Activated naive CD4-positive, alpha-beta T cell treated with anti-CD3 and anti-CD28 coated beads for 36 hours (primary cell): ENCODE measurements around the gene EVI5. TPM values are rescaled to one million over a fixed set of nuclear protein-coding genes. Genes with fewer than 3 reads are reported as not detected.

Experiments used
- CTCF ChIA-PET: fragments of 350-600 bp; sonication (Branson Sonifier 250); formaldehyde crosslinking; loops from one replicate; lab custom pipeline; 2021; ENCODE audit warnings: antibody characterized with exemption; lab: Charles Lee
- DNase-seq: peaks from one replicate; pipeline ENCODE4 v3.0.0-alpha.2; 2020
- H3K27ac Mint-ChIP-seq: one replicate; pipeline ENCODE4 v1.8.0; 2021; ENCODE audit warnings: mild to moderate bottlenecking, mixed read lengths
- H3K27me3 Mint-ChIP-seq: one replicate; pipeline ENCODE4 v1.8.0; 2021; ENCODE audit warnings: low read depth, mixed read lengths
- H3K36me3 Mint-ChIP-seq: one replicate; pipeline ENCODE4 v1.8.0; 2021; ENCODE audit warnings: low read depth, mixed read lengths
- H3K4me1 Mint-ChIP-seq: one replicate; pipeline ENCODE4 v1.8.0; 2021; ENCODE audit warnings: low read depth, mixed read lengths
- H3K4me3 Mint-ChIP-seq: one replicate; pipeline ENCODE4 v1.8.0; 2021; ENCODE audit warnings: mild to moderate bottlenecking, moderate library complexity, mixed read lengths
- H3K9me3 Mint-ChIP-seq: one replicate; pipeline ENCODE4 v1.8.0; 2021; ENCODE audit warnings: mixed read lengths
- intact Hi-C: fragments of 100-400 bp; cut with micrococcal nuclease; formaldehyde crosslinking; loops from one replicate; pipeline ENCODE4 v1.15.1; 2023
- total RNA-seq, 2 experiments: library from RNA; stranded (reverse); gene quantifications; one replicate each; pipeline ENCODE4 v1.2.3, GENCODE V29; 2021

Gene EVI5
- total RNA-seq, 2 experiments from 2014 or later, result 13.8 to 14.0 TPM

DNA sequence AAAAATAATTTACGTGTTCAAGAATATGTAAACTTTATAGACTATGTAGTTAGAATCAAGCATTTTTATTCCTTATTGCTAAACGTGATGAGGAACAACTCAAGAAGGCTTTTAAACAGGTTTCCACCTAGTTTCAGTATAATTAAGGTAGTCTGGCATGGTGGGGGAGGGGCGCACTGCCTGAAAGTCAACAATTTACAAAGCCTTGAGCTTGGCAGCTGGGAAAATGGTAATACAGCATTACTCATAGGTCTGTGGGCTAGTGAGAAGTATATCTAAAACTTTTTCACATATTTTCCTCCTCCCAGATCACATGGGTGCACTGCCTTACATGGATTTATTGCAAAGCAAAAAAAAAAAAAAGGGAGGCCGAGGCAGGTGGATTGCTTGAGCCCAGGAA, 75.2 kb downstream of the EVI5 start:
- CTCF ChIA-PET, result no interaction called here
- no peak overlapping the region for H3K4me3 Mint-ChIP-seq
- intact Hi-C loops, result no loop called here
- DNase-seq, result peak; percentile 7
- H3K27ac Mint-ChIP-seq, result no peak overlapping the region
- H3K27me3 Mint-ChIP-seq, result no peaks in the 10 kb centered on the region
- H3K9me3 Mint-ChIP-seq, result no peaks in the 10 kb centered on the region
- H3K36me3 Mint-ChIP-seq, result no peaks in the 10 kb centered on the region
- H3K4me1 Mint-ChIP-seq, result no peaks in the 10 kb centered on the region

DNA sequence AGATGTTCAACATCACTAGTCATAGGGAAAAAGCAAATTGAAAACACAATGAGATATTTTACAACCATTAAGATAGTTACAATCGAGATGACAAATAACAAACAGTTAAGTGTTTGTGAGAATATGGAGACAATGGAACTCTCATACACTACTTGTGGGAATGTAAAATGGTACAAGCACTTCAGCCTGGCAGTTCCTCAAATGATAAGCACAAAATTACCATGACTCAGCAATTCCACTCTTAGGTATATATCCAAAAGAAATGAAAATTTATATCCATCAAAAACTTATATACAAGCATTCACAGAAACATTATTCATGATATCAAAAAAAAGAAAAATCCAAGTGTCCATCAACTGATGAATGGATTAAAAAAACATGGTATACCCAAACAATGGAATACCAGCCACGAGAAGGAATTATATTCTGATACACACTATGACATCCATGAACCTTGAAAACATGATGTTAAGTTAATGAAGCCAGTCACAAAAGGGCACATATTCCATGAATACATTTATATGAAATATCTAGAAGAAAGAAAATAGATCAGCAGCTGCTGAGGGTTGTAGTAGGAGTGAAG, 76.4 kb downstream of the EVI5 start:
- H3K27ac Mint-ChIP-seq, result no peak overlapping the region
- DNase-seq, result no peak
- no peaks in the 10 kb centered on the region for H3K4me1 Mint-ChIP-seq
- H3K27me3 Mint-ChIP-seq, result peaks cover 2% of the 10 kb centered on the region
- H3K36me3 Mint-ChIP-seq, result no peaks in the 10 kb centered on the region
- CTCF ChIA-PET, result no interaction called here
- H3K9me3 Mint-ChIP-seq, result no peaks in the 10 kb centered on the region
- intact Hi-C loops, result no loop called here
- no peak overlapping the region for H3K4me3 Mint-ChIP-seq

- Mint-ChIP-seq H3K27me3 (peaks cover 2% of the 10 kb centered on the region), H3K4me3 (no peak overlapping the region), H3K9me3 (no peaks in the 10 kb centered on the region), H3K36me3 (no peaks in the 10 kb centered on the region), H3K27ac (no peak overlapping the region), H3K4me1 (no peaks in the 10 kb centered on the region)
- CTCF ChIA-PET, result no interaction called here
- DNase-seq, result no peak
- intact Hi-C loops, result no loop called here
These were observed 77.2 kb downstream of the EVI5 start for GRCh38 chr1:92707709-92708108.

DNA sequence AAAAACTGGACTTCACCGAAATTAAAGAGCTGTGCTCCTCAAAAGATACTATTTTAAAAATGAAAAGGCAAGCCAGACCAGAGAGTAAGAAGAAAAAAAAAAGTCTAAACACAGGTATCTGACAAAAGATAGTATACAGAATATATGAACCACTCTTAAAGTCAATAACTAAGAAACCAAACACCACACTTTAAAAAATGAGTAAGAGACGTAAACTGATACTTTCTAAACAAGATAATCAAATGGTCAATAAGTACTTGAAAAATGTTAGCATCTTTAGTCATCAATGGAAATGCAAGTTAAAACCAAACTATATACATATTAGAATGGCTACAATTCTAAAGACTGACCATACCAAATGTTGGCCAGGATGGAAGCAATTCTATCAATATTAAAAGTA, 77.6 kb downstream of the EVI5 start:
- no peaks in the 10 kb centered on the region for H3K9me3 Mint-ChIP-seq
- H3K27me3 Mint-ChIP-seq, result peaks cover 2% of the 10 kb centered on the region
- no peak overlapping the region for H3K4me3 Mint-ChIP-seq
- H3K4me1 Mint-ChIP-seq, result no peaks in the 10 kb centered on the region
- no peak for DNase-seq
- intact Hi-C loops, result no loop called here
- no peak overlapping the region for H3K27ac Mint-ChIP-seq
- CTCF ChIA-PET, result no interaction called here
- H3K36me3 Mint-ChIP-seq, result no peaks in the 10 kb centered on the region

DNA sequence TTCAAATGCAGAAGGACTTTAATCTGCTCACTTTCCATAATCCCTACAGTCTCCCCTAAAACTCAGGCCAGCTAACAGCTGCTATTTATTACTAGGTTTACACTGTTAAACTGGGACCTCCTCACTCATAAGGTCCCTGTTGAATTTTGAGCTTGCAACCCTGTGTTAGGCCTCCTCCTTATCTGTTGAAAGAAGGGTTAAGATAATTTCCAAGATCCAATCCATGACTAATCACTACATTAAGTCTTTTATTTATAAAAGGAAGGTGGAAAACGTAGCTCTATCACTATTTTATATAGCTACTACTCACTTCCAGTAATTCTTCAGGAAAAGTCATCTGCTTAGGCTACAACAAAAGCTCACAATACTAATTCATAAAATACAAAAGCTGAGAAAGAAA, 79.5 kb downstream of the EVI5 start:
- Mint-ChIP-seq H3K4me1 (no peaks in the 10 kb centered on the region), H3K36me3 (no peaks in the 10 kb centered on the region), H3K27me3 (peaks cover 2% of the 10 kb centered on the region), H3K9me3 (no peaks in the 10 kb centered on the region), H3K4me3 (no peak overlapping the region), H3K27ac (no peak overlapping the region)
- no peak for DNase-seq
- intact Hi-C loops, result no loop called here
- CTCF ChIA-PET, result interaction anchor here (1.2 to 1.5 kb wide), 3 partner anchors 9 to 289 kb away, joined by 3 to 6 read pairs (median 3); no protein-coding TSS in a partner anchor

DNA sequence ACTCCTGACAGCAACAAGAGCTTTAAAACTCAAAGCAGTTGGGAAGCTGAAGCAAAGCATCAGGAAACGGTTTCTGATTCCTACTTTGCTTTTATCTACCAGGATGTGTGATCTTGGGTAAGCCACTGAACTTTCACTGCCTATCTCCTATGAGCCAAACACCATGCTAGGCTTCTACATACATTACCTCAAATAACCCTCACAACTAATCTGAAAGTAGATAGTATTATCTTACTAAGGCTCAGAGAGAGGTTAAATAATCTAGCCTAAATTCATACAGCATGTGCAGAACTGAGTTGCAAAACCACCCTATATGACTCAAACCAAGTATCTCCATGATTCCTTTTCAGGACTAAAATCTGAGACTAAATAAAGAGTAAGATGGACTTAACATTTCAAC, 83.8 kb downstream of the EVI5 start:
- Mint-ChIP-seq H3K27ac (no peak overlapping the region), H3K9me3 (no peaks in the 10 kb centered on the region), H3K36me3 (no peaks in the 10 kb centered on the region), H3K27me3 (peaks cover 2% of the 10 kb centered on the region), H3K4me1 (no peaks in the 10 kb centered on the region), H3K4me3 (no peak overlapping the region)
- no peak for DNase-seq
- CTCF ChIA-PET, result interaction anchor here (1.4 kb wide), 1 partner anchor 11 kb away, joined by 3 read pairs; no protein-coding TSS in a partner anchor
- intact Hi-C loops, result no loop called here

- H3K27ac Mint-ChIP-seq, result no peak overlapping the region
- no peaks in the 10 kb centered on the region for H3K27me3 Mint-ChIP-seq
- intact Hi-C loops, result no loop called here
- CTCF ChIA-PET, result no interaction called here
- no peaks in the 10 kb centered on the region for H3K36me3 Mint-ChIP-seq
- no peak for DNase-seq
- H3K4me3 Mint-ChIP-seq, result no peak overlapping the region
- H3K9me3 Mint-ChIP-seq, result no peaks in the 10 kb centered on the region
- no peaks in the 10 kb centered on the region for H3K4me1 Mint-ChIP-seq
These were observed 86.0 kb downstream of the EVI5 start for GRCh38 chr1:92698932-92699331.

GRCh38 chr1:92695104-92695503, 89.8 kb downstream of the EVI5 start:
- intact Hi-C loops, result no loop called here
- CTCF ChIA-PET, result no interaction called here

GRCh38 chr1:92691925-92692324, 93.0 kb downstream of the EVI5 start:
- intact Hi-C loops, result no loop called here
- no peak for DNase-seq
- CTCF ChIA-PET, result no interaction called here
- Mint-ChIP-seq H3K4me3 (no peak overlapping the region), H3K27me3 (no peaks in the 10 kb centered on the region), H3K4me1 (peaks cover 5% of the 10 kb centered on the region), H3K27ac (no peak overlapping the region), H3K9me3 (peaks cover under 1% of the 10 kb centered on the region), H3K36me3 (no peaks in the 10 kb centered on the region)

More at GRCh38 chr1:92695104-92695503, 89.8 kb downstream of the EVI5 start:
- DNase-seq, result no peak
- Mint-ChIP-seq H3K27me3 (no peaks in the 10 kb centered on the region), H3K27ac (no peak overlapping the region), H3K4me3 (no peak overlapping the region), H3K9me3 (no peaks in the 10 kb centered on the region), H3K4me1 (peaks cover 5% of the 10 kb centered on the region), H3K36me3 (no peaks in the 10 kb centered on the region)

- intact Hi-C loops, result no loop called here
- Mint-ChIP-seq H3K4me3 (no peak overlapping the region), H3K36me3 (no peaks in the 10 kb centered on the region), H3K27ac (no peak overlapping the region), H3K27me3 (no peaks in the 10 kb centered on the region), H3K9me3 (peaks cover 4% of the 10 kb centered on the region), H3K4me1 (peaks cover 5% of the 10 kb centered on the region)
- DNase-seq, result no peak
- CTCF ChIA-PET, result interaction anchor here (1.2 kb wide), 1 partner anchor 11 kb away, joined by 3 read pairs; no protein-coding TSS in a partner anchor
These were observed 94.5 kb downstream of the EVI5 start for GRCh38 chr1:92690212-92690906.

DNA sequence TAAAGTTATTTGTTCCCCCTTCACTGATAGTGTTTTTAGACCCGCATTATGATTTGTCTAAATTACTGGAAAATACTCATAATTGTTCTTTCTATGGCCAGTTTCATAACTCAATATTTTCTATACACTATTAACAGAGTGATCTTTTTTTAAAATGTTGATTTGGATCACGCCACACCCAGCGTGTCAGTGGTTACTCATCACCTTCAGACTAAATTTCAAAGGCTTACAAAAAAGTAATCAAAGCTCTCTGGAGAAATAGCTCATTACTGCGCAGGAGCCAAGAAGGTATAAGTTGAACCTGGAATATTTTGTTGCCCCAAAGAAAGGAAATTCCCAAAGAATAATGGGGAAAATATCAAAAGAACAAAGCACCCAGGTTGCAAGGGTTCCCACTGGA, 104.9 kb downstream of the EVI5 start:
- Mint-ChIP-seq H3K27ac (no peak overlapping the region), H3K9me3 (no peaks in the 10 kb centered on the region), H3K4me1 (no peaks in the 10 kb centered on the region), H3K36me3 (no peaks in the 10 kb centered on the region), H3K27me3 (no peaks in the 10 kb centered on the region), H3K4me3 (no peak overlapping the region)
- intact Hi-C loops, result no loop called here
- no peak for DNase-seq
- CTCF ChIA-PET, result interaction anchor here (0.6 to 0.7 kb wide), 2 partner anchors 18 to 328 kb away, joined by 3 to 4 read pairs; no protein-coding TSS in a partner anchor

DNA sequence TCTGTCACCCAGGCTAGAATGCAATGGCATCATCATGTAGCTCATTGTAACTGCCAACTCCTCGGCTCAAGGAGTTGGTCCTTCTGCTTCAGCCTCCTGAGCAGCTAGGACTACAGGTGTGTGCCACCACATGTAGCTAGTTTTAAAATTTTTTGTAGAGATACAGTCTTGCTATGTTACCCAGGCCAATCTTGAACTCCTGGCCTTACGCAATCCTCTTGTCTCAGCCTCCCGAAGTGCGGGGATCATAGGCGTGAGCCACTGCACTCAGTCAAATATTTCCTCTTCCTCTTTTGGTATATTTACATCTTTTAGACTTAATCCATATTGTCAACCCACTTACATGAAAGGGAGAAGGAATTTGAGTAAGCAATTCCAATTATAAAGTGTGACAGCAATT, 121.1 kb downstream of the EVI5 start:
- intact Hi-C loops, result no loop called here
- DNase-seq, result no peak
- H3K4me3 Mint-ChIP-seq, result no peak overlapping the region
- no peaks in the 10 kb centered on the region for H3K27me3 Mint-ChIP-seq
- no peaks in the 10 kb centered on the region for H3K9me3 Mint-ChIP-seq
- no peaks in the 10 kb centered on the region for H3K4me1 Mint-ChIP-seq
- H3K27ac Mint-ChIP-seq, result no peak overlapping the region
- no peaks in the 10 kb centered on the region for H3K36me3 Mint-ChIP-seq
- CTCF ChIA-PET, result no interaction called here

GRCh38 chr1:92662048-92662447, 122.9 kb downstream of the EVI5 start:
- no peak for DNase-seq
- H3K36me3 Mint-ChIP-seq, result peaks cover 3% of the 10 kb centered on the region
- intact Hi-C loops, result no loop called here
- H3K27ac Mint-ChIP-seq, result no peak overlapping the region
- no peaks in the 10 kb centered on the region for H3K27me3 Mint-ChIP-seq
- H3K9me3 Mint-ChIP-seq, result no peaks in the 10 kb centered on the region
- H3K4me3 Mint-ChIP-seq, result no peak overlapping the region
- CTCF ChIA-PET, result interaction anchor here (0.5 kb wide), 1 partner anchor 670 kb away, joined by 5 read pairs; no protein-coding TSS in a partner anchor
- H3K4me1 Mint-ChIP-seq, result no peaks in the 10 kb centered on the region
